MCF 10A (cell line): ENCODE results near the gene CLNK. TPM values are rescaled to one million over a fixed set of nuclear protein-coding genes. Genes with fewer than 3 reads are reported as not detected.

Experiments
- BruUV-seq: library from RNA; stranded (reverse); fragments of 400-500 nt; replicated peaks from 2 replicates; lab custom pipeline; 2021; lab: Mats Ljungman, UMichigan
- CTCF ChIA-PET: fragments of 300-600 bp; sonication (Branson Sonifier 250); formaldehyde crosslinking; extraction: SDS; loops from one replicate; lab custom pipeline; 2021; ENCODE audit warnings: antibody characterized with exemption, inconsistent platforms; lab: Yijun Ruan, JAX
- POLR2A ChIA-PET: fragments of 300-600, 350-650 bp; sonication (Branson Sonifier 250); formaldehyde crosslinking; extraction: SDS; loops from one replicate; lab custom pipeline; 2020; ENCODE audit warnings: antibody characterized with exemption, inconsistent platforms; lab: Yijun Ruan, JAX
- DNase-seq: peaks from one replicate; pipeline ENCODE4 v3.0.0-alpha.2; 2018; ENCODE audit not compliant: unreplicated experiment
- H3K27ac Mint-ChIP-seq: one replicate; pipeline ENCODE4 v1.8.0; 2022; ENCODE audit warnings: mild to moderate bottlenecking, low read depth, mixed read lengths; ENCODE audit not compliant: unreplicated experiment
- H3K27me3 Mint-ChIP-seq: one replicate; pipeline ENCODE4 v1.8.0; 2022; ENCODE audit warnings: mixed read lengths; ENCODE audit not compliant: insufficient read depth, unreplicated experiment
- H3K36me3 Mint-ChIP-seq: one replicate; pipeline ENCODE4 v1.8.0; 2022; ENCODE audit warnings: mild to moderate bottlenecking, moderate library complexity, mixed read lengths; ENCODE audit not compliant: insufficient read depth, unreplicated experiment
- H3K4me1 Mint-ChIP-seq: one replicate; pipeline ENCODE4 v1.8.0; 2022; ENCODE audit warnings: mixed read lengths; ENCODE audit not compliant: insufficient read depth, unreplicated experiment
- H3K4me3 Mint-ChIP-seq: one replicate; pipeline ENCODE4 v1.8.0; 2022; ENCODE audit warnings: mild to moderate bottlenecking, moderate library complexity, mixed read lengths; ENCODE audit not compliant: unreplicated experiment
- H3K9me3 Mint-ChIP-seq: one replicate; pipeline ENCODE4 v1.8.0; 2022; ENCODE audit warnings: mixed read lengths; ENCODE audit not compliant: unreplicated experiment
- CTCF ChIP-seq: fragments of 200-600 bp; IDR thresholded peaks from one replicate; pipeline ENCODE4 v1.8.0; 2022; ENCODE audit warnings: antibody characterized with exemption, mild to moderate bottlenecking; ENCODE audit not compliant: unreplicated experiment
- intact Hi-C: fragments of 100-400 bp; cut with micrococcal nuclease; formaldehyde crosslinking; loops from 2 replicates; pipeline ENCODE4 v1.14.1; 2022
- total RNA-seq: library from RNA; stranded (reverse); gene quantifications from 2 replicates; pipeline ENCODE4 v1.2.3, GENCODE V29; 2022

Gene CLNK
- total RNA-seq, 1 experiment from 2014 or later: not detected

DNA sequence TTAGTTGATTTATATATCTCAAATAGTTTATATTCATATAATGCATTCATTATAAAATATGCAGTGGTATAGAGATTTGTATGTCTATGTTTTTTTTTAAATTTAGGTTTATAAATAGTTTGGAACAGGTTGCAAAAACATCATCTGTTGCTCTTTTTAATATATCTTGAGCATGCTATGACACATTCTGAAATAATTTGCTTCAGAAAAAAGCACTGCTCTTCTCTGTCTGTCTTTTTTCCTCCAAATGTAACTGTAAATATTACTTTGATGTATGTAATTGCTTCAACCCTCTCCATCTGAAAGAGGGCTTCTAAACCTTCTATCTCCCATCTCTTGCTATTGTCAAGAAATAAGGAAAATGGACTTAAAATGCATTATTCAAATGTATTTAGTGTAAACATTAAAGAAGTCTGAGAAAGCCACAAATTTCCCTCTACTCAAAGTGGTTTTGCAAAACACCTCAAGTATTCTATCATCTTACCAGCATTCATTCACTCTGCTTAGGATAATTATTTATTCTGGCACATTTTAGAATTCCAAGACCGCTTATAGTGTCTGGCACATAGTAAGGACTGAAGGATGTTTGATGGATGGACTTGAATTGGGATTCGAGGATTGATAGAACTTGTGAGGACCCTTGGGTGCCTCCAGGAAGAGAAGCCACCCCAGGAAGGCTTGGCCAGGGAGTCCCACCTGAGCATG, 87.8 kb downstream of the CLNK start:
- no TSS peak for BruUV-seq
- H3K27me3 Mint-ChIP-seq: no peaks in the 10 kb centered on the region
- no peaks in the 10 kb centered on the region for H3K36me3 Mint-ChIP-seq
- no peak overlapping the region for H3K4me3 Mint-ChIP-seq
- H3K4me1 Mint-ChIP-seq: no peaks in the 10 kb centered on the region
- ChIA-PET POLR2A (no interaction called here), CTCF (interaction anchor here (0.9 to 2.3 kb wide), 3 partner anchors 11 to 16 kb away, joined by 3 to 7 read pairs (median 5); no protein-coding TSS in a partner anchor)
- H3K27ac Mint-ChIP-seq: no peak overlapping the region
- H3K9me3 Mint-ChIP-seq: peaks cover under 1% of the 10 kb centered on the region
- intact Hi-C loops: no loop called here
- TF ChIP-seq CTCF: no peak
- DNase-seq: no peak

- peak; percentile 17 for DNase-seq
- H3K9me3 Mint-ChIP-seq: peaks cover 12% of the 10 kb centered on the region
- POLR2A ChIA-PET: no interaction called here
- CTCF ChIA-PET: no interaction called here
- H3K4me1 Mint-ChIP-seq: no peaks in the 10 kb centered on the region
- intact Hi-C loops: no loop called here
- no peak overlapping the region for H3K4me3 Mint-ChIP-seq
- no peak overlapping the region for H3K27ac Mint-ChIP-seq
- no peak for TF ChIP-seq CTCF
- H3K36me3 Mint-ChIP-seq: no peaks in the 10 kb centered on the region
- no peaks in the 10 kb centered on the region for H3K27me3 Mint-ChIP-seq
- BruUV-seq: no TSS peak
These were observed 91.4 kb downstream of the CLNK start for GRCh38 chr4:10593130-10593529.

DNA sequence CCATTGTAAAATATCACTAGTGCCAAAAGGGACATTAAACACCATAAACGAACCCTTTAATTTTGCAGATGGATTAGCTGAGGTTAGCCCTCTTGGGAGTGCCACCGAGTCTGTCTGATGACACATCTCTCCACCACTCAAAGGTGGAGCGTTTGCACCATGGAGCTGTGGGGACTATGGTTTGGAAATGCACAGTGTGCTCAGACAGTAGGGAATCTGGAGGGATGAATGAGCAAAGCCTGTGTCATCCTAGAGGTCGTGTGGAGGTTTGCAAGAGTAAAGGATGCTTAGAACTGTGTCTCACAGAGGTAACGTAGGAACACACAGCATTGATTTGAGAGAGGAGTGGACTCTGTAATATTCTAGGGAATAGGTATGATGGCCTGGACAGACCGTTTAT, 93.7 kb downstream of the CLNK start:
- Mint-ChIP-seq H3K9me3 (peaks cover 12% of the 10 kb centered on the region), H3K27me3 (no peaks in the 10 kb centered on the region), H3K36me3 (no peaks in the 10 kb centered on the region), H3K27ac (no peak overlapping the region), H3K4me1 (no peaks in the 10 kb centered on the region), H3K4me3 (no peak overlapping the region)
- no peak for TF ChIP-seq CTCF
- BruUV-seq: no TSS peak
- ChIA-PET CTCF (interaction anchor here (0.6 to 1.1 kb wide), 2 partner anchors 371 to 1456 kb away, joined by 3 to 4 read pairs; no protein-coding TSS in a partner anchor), POLR2A (no interaction called here)
- DNase-seq: no peak
- intact Hi-C loops: no loop called here

DNA sequence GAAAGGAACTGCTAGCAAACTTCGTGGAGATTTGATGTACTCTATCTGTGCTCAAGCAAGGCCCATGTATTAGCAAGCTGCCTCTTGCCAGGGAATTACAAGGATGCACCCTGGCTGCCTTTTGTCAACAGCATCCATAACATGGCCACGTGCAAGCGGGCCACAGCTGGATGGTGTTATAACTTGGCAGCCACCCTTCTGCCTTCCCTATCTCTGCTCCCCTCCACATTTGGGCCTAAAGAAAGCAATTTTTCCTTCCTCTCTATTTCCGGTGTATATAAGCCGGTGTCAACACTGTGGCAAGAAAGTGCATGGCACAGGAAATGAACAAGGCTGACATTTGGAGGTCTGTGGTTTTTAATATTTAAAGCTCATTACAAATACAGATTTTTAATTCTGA, 94.8 kb downstream of the CLNK start:
- Mint-ChIP-seq H3K4me3 (no peak overlapping the region), H3K36me3 (no peaks in the 10 kb centered on the region), H3K27me3 (no peaks in the 10 kb centered on the region), H3K9me3 (peaks cover 12% of the 10 kb centered on the region), H3K27ac (no peak overlapping the region), H3K4me1 (no peaks in the 10 kb centered on the region)
- intact Hi-C loops: no loop called here
- POLR2A ChIA-PET: no interaction called here
- CTCF ChIA-PET: interaction anchor here (0.6 to 1.1 kb wide), 4 partner anchors 8 to 906 kb away, joined by 3 read pairs; no protein-coding TSS in a partner anchor
- no peak for TF ChIP-seq CTCF
- DNase-seq: no peak
- no TSS peak for BruUV-seq
